ENCODE data around the gene ANKS1A.

The ANKS1A gene

GRCh38 chr6:34924831-34925625 lies 36.0 kb downstream of the ANKS1A start:
- Histone ChIP-seq H3K27me3 (ENCODE audit: insufficient read depth, poor library complexity, severe bottlenecking) (no peaks in the 10 kb centered on the region), H3K36me3 (ENCODE audit: low read depth) (no peaks in the 10 kb centered on the region), H3K4me1 (ENCODE audit: insufficient read depth, poor library complexity, severe bottlenecking) (peaks cover 7% of the 10 kb centered on the region), H3K9me3 (ENCODE audit: severe bottlenecking) (no peaks in the 10 kb centered on the region), H3K4me3 (ENCODE audit: severe bottlenecking) (no peak overlapping the region), H3K27ac (ENCODE audit: poor library complexity, severe bottlenecking) (no peak overlapping the region)
- no peak for TF ChIP-seq CTCF (IDR thresholded peaks at IDR 0.05; ENCODE audit: poor library complexity, severe bottlenecking)
- DNase-seq (ENCODE audit: low spot score) (no peak), ATAC-seq (ENCODE audit: low read depth) (no peak)

- H3K9me3 ChIP-seq (ENCODE audit: severe bottlenecking), result no peaks in the 10 kb centered on the region
- DNase-seq (ENCODE audit: low spot score) (no peak), ATAC-seq (ENCODE audit: low read depth) (peak; percentile 83)
- peaks cover 7% of the 10 kb centered on the region for H3K4me1 ChIP-seq (ENCODE audit: insufficient read depth, poor library complexity, severe bottlenecking)
- H3K36me3 ChIP-seq (ENCODE audit: low read depth), result no peaks in the 10 kb centered on the region
- H3K27me3 ChIP-seq (ENCODE audit: insufficient read depth, poor library complexity, severe bottlenecking), result no peaks in the 10 kb centered on the region
- H3K4me3 ChIP-seq (ENCODE audit: severe bottlenecking), result no peak overlapping the region
- TF ChIP-seq CTCF (IDR thresholded peaks at IDR 0.05; ENCODE audit: poor library complexity, severe bottlenecking), result no peak
- H3K27ac ChIP-seq (ENCODE audit: poor library complexity, severe bottlenecking), result peak overlapping the region; percentile 4
Observed at GRCh38 chr6:34926655-34927054, 37.6 kb downstream of the ANKS1A start.

GRCh38 chr6:34928220-34928619 lies 39.2 kb downstream of the ANKS1A start:
- ATAC-seq (ENCODE audit: low read depth) (no peak), DNase-seq (ENCODE audit: low spot score) (no peak)
- peaks cover 7% of the 10 kb centered on the region for H3K4me1 ChIP-seq (ENCODE audit: insufficient read depth, poor library complexity, severe bottlenecking)
- H3K36me3 ChIP-seq (ENCODE audit: low read depth), result no peaks in the 10 kb centered on the region
- no peaks in the 10 kb centered on the region for H3K27me3 ChIP-seq (ENCODE audit: insufficient read depth, poor library complexity, severe bottlenecking)
- no peak overlapping the region for H3K27ac ChIP-seq (ENCODE audit: poor library complexity, severe bottlenecking)
- no peak for TF ChIP-seq CTCF (IDR thresholded peaks at IDR 0.05; ENCODE audit: poor library complexity, severe bottlenecking)
- no peak overlapping the region for H3K4me3 ChIP-seq (ENCODE audit: severe bottlenecking)
- no peaks in the 10 kb centered on the region for H3K9me3 ChIP-seq (ENCODE audit: severe bottlenecking)

- ATAC-seq (ENCODE audit: low read depth) (no peak), DNase-seq (ENCODE audit: low spot score) (no peak)
- Histone ChIP-seq H3K9me3 (ENCODE audit: severe bottlenecking) (no peaks in the 10 kb centered on the region), H3K4me1 (ENCODE audit: insufficient read depth, poor library complexity, severe bottlenecking) (peaks cover 7% of the 10 kb centered on the region), H3K36me3 (ENCODE audit: low read depth) (no peaks in the 10 kb centered on the region), H3K27ac (ENCODE audit: poor library complexity, severe bottlenecking) (no peak overlapping the region), H3K4me3 (ENCODE audit: severe bottlenecking) (no peak overlapping the region), H3K27me3 (ENCODE audit: insufficient read depth, poor library complexity, severe bottlenecking) (no peaks in the 10 kb centered on the region)
- TF ChIP-seq CTCF (IDR thresholded peaks at IDR 0.05; ENCODE audit: poor library complexity, severe bottlenecking), result no peak
Observed at GRCh38 chr6:34928695-34929094, 39.6 kb downstream of the ANKS1A start.
